Left lung (tissue), 10 donors: ENCODE measurements around the gene MACROD2. TPM values are rescaled to one million over a fixed set of nuclear protein-coding genes. Genes with fewer than 3 reads are reported as not detected.
A peak's percentile ranks its signal among the peaks of the same experiment; 100 is the strongest.

Experiments
- ATAC-seq: fragments of 200-7000 bp; cut with Tn5 transposase; one replicate; pipeline ENCODE4 v1.9.1; 2020; ENCODE audit warnings: moderate library complexity
- DNase-seq, 4 donors: peaks; one replicate each; pipeline ENCODE4 v3.0.0-alpha.2; 2013 to 2020
- H3K27ac ChIP-seq, 2 donors: fragments of 200-600 bp; sonication (generic) in 1 of 2; one replicate each; pipeline versions ENCODE4 v1.5.0 to v1.8.0; 2020 to 2021
- H3K27me3 ChIP-seq, 2 donors: fragments of 200-600 bp; sonication (generic) in 1 of 2; one replicate each; pipeline versions ENCODE4 v1.5.0 to v1.8.0; 2020 to 2021
- H3K36me3 ChIP-seq, 2 donors: fragments of 200-600 bp; sonication (generic) in 1 of 2; one replicate each; pipeline versions ENCODE4 v1.5.0 to v1.8.0; 2020 to 2021
- H3K4me1 ChIP-seq, 2 donors: fragments of 200-600 bp; one replicate each; pipeline ENCODE4 v1.8.0; 2021
- H3K4me3 ChIP-seq, 2 donors: fragments of 200-600 bp; sonication (generic) in 1 of 2; one replicate each; pipeline versions ENCODE4 v1.5.0 to v1.8.0; 2020 to 2021; ENCODE audit warnings: mild to moderate bottlenecking in 1 of 2
- H3K9me3 ChIP-seq, 2 donors: fragments of 200-600 bp; sonication (generic) in 1 of 2; one replicate each; pipeline versions ENCODE4 v1.5.0 to v1.8.0; 2020 to 2021
- CTCF ChIP-seq, 2 donors: fragments of 200-600 bp; sonication (generic) in 1 of 2; IDR thresholded peaks; one replicate each; pipeline versions ENCODE4 v1.5.0 to v1.8.0; 2021; ENCODE audit warnings: antibody characterized with exemption in 2 of 2
- intact Hi-C, 2 donors: fragments of 100-400 bp; cut with DNase I; formaldehyde crosslinking; loops; one replicate each; pipeline versions ENCODE4 v1.11.2 to v1.14.2; 2022
- polyA plus RNA-seq, 6 donors: library from polyadenylated mRNA; unstranded; fragments of 120-200 nt; gene quantifications; one replicate each; pipeline ENCODE4 v1.2.1, GENCODE V29; 2013; ENCODE audit not compliant: insufficient read length in 6 of 6
- total RNA-seq, 2 donors: library from RNA; stranded (reverse); fragmentation: NEBNext Ultra II Directional; extraction: Animal tissue kit (Norgen Biotek cat#: 25700); gene quantifications; one replicate each; pipeline ENCODE4 v1.2.1, GENCODE V29; 2021
- donor health status: DM: no; HTN: yes; CAD: no.
- donor health status: DM: no; HTN: no; CAD: no.

The MACROD2 gene
- total and polyA plus RNA-seq, 8 donors, result 6.1 to 23.6 (median 8.9) TPM

DNA sequence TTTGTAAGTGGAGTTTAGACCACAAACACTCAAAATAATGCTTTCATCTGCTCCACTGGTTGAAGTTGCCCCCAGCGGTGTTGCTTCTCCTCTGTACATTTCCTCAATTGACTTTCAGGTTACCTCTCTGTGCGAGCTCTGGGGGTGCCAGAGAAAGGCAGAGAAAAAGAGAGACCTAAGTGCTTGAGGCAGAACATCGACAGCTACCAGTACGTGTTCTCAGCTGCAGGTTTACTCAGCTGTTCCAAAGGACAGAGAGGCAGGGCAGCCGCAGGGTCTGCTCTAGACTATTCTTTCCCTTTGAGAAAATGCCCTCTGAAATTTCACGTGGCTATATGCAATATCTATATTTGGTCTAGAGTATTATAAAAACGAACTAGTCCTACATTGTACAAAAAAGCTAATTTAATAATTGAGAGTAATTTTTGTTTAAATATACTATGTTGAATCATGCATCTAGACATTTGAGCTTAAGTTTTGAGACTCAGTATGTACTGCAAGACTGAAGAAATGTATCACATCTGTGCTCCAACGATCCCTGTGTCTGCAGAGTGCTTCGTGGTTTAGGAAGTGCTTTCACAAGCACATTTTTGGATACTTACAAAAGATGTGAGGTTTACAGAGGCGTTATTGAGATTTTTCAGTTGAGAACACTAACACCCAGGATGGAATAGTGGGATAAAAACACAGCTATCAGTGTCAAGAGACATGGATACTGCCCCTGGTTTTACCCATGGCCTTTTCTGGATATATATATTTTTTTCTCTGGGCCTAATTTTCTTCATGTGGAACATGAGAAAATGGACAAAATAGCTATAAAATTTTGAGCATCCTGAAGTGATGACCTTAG is 795.7 kb downstream of the MACROD2 start:
- H3K4me3 ChIP-seq, result no peak overlapping the region
- H3K27ac ChIP-seq, result no peak overlapping the region
- no peaks in the 10 kb centered on the region for H3K4me1 ChIP-seq
- peaks cover 0 to 6% of the 10 kb centered on the region in 2 donors for H3K9me3 ChIP-seq
- no peaks in the 10 kb centered on the region for H3K27me3 ChIP-seq
- TF ChIP-seq CTCF (IDR thresholded peaks at IDR 0.05), result no peak
- intact Hi-C loops, result no loop called here
- DNase-seq (no peak), ATAC-seq (peak; percentile 39)
- no peaks in the 10 kb centered on the region for H3K36me3 ChIP-seq

DNA sequence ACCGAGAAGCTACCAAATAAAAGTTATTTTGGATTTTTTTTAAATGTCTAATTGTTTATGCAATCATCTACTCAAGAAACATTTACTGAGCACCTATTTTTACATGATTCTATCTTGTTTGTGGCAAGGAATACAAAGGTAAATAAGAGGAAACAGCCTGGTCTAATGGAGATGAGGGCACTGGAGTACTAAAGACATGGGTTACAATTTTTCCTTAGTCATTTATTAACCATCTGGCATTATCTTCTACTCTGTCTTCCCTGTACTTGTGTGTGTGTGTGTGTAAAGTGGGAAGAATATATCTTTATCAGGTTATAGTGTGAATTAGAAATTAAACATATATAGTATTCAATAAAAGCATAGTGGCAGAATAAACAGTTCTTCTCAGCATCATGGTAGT is 797.6 kb downstream of the MACROD2 start:
- TF ChIP-seq CTCF (IDR thresholded peaks at IDR 0.05), result no peak
- Histone ChIP-seq H3K9me3 (peaks cover 0 to 6% of the 10 kb centered on the region in 2 donors), H3K36me3 (no peaks in the 10 kb centered on the region), H3K4me3 (no peak overlapping the region), H3K27ac (no peak overlapping the region), H3K4me1 (no peaks in the 10 kb centered on the region), H3K27me3 (no peaks in the 10 kb centered on the region)
- intact Hi-C loops, result no loop called here
- ATAC-seq, result no peak
- no peak for DNase-seq

DNA sequence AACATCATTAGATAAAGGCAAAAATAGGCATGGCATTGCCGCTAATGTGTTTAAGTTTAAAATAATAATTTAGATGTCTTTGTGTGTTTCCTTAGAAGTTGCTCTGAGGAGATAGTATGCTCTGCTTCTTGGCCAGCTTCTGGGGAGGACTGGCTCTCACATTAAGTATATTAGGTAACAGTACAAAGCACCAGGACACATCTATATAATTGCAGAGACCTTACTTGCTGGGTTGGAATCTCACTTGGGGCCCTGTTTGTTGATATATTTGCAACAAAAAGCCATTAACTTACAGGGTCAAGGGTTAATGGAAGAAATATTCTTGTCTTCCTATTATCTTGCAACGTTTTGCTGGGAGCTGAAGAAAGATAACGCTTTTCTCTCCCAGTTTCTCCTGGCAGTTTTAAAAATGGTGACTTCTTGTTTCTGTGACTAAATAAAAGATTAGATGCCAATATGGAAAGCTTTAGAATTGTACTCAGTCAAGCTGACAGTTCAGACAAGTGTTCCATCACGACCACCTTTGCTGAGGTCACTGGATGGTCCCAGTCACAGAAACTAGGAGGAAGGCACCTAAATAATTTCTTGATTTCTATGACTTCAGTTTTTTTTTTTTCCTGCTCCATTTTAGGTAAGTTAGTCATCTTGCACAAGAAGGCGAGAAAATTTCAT is 804.4 kb downstream of the MACROD2 start:
- Histone ChIP-seq H3K4me1 (no peaks in the 10 kb centered on the region), H3K36me3 (no peaks in the 10 kb centered on the region), H3K27ac (no peak overlapping the region), H3K27me3 (no peaks in the 10 kb centered on the region), H3K9me3 (no peaks in the 10 kb centered on the region), H3K4me3 (no peak overlapping the region)
- ATAC-seq (no peak), DNase-seq (no peak)
- intact Hi-C loops, result no loop called here
- no peak for TF ChIP-seq CTCF (IDR thresholded peaks at IDR 0.05)

DNA sequence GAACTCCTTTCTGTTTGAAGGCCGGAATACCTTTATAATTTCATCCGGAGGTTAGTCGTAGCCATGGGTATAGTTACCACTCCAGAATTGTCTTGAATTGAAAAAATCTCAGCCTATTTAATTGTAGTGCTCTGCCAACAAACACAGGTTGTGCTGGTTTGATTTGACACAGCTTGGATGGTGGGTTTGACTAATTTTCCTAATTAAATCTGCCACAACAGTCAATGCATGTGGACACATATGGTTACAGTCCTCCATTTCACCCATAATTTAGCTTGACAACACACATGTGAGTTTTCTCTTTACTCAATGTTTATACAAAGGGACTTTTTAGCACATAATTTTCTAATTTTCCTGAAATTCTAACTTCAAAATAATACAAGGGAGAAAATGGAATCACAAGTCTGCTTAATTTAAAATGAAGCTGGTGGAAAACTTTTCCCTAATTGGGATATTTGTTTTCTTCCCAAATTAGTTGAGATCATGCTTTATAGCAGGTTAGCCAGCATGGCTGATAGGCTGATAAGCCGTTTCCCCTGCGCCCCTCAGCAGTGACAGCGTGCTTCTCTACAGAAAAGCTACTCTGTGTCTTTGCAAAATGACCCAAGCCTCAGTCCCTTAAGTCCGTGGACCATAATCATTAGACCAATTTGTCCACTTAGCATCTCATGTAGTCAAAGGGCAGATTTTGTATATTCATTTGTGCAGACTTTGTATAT is 805.5 kb downstream of the MACROD2 start:
- Histone ChIP-seq H3K27ac (no peak overlapping the region), H3K27me3 (no peaks in the 10 kb centered on the region), H3K9me3 (peaks cover 0 to 7% of the 10 kb centered on the region in 2 donors), H3K4me1 (no peaks in the 10 kb centered on the region), H3K36me3 (no peaks in the 10 kb centered on the region), H3K4me3 (no peak overlapping the region)
- DNase-seq (no peak), ATAC-seq (no peak)
- no peak for TF ChIP-seq CTCF (IDR thresholded peaks at IDR 0.05)
- intact Hi-C loops, result no loop called here
